ENCODE measurements around the gene SLC7A6. TPM values are rescaled to one million over a fixed set of nuclear protein-coding genes. Genes with fewer than 3 reads are reported as not detected.

Gene SLC7A6
- polyA plus RNA-seq, 2 of the 4 experiments (the other 2 are of a cell fraction) = 31.1 to 32.9 TPM

GRCh38 chr16:68236137-68236825 lies 28.0 kb upstream of the SLC7A6 start:
- WGBS (ENCODE audit: missing lambda C conversion rate) = 96% methylated on average over 30 of the region's 45 CpGs
- H3K9me3 ChIP-seq = no peaks in the 10 kb centered on the region
- CTCF ChIA-PET = interaction anchor here (2.9 kb wide), 1 partner anchor 93 kb away, joined by 11 read pairs; no protein-coding TSS in a partner anchor
- H3K4me3 ChIP-seq = no peak overlapping the region
- no peak for DNase-seq (ENCODE audit: low read depth in 1 of 2, low spot score in 1 of 2)
- no peak for ATAC-seq
- H3K4me2 ChIP-seq = peak overlapping the region; percentile 79; the same call in 2 of the 3 replicates
- FAIRE-seq = no peak
- peaks cover 15% of the 10 kb centered on the region for H3K4me1 ChIP-seq
- TF ChIP-seq RFX5 (IDR thresholded peaks at IDR 0.05) (no peak), ESRRA (IDR thresholded peaks at IDR 0.05; ENCODE audit: borderline replicate concordance, low read length) (no peak), CEBPB (IDR thresholded peaks at IDR 0.05) (no peak), TFCP2L1 (CRISPR knock-in tag; IDR thresholded peaks at IDR 0.05) (no peak), E2F6 (IDR thresholded peaks at IDR 0.05; ENCODE audit: borderline replicate concordance, low read depth) (no peak), HDAC2 (IDR thresholded peaks at IDR 0.05) (no peak), JUN (IDR thresholded peaks at IDR 0.05) (no peak), HMGXB4 (CRISPR knock-in tag; IDR thresholded peaks at IDR 0.05; ENCODE audit: borderline replicate concordance) (no peak), MAX (IDR thresholded peaks at IDR 0.05) (no peak), ZC3H11A (IDR thresholded peaks at IDR 0.05) (no peak), NR3C1 (IDR thresholded peaks at IDR 0.05) (no peak), BCL3 (IDR thresholded peaks at IDR 0.05) (no peak), PHF8 (IDR thresholded peaks at IDR 0.05; ENCODE audit: borderline replicate concordance, low read depth) (no peak), SREBF2 (IDR thresholded peaks at IDR 0.05) (no peak), RNF2 (IDR thresholded peaks at IDR 0.05; ENCODE audit: borderline replicate concordance, low read depth) (no peak), USF2 (IDR thresholded peaks at IDR 0.05) (no peak), CBX8 (IDR thresholded peaks at IDR 0.05) (no peak), HEYL (CRISPR knock-in tag; IDR thresholded peaks at IDR 0.05) (no peak), CHD4 (IDR thresholded peaks at IDR 0.05; ENCODE audit: borderline replicate concordance) (no peak), BHLHE40 (IDR thresholded peaks at IDR 0.05; ENCODE audit: low read depth, low read length) (no peak)
- H3K27ac ChIP-seq = peak overlapping the region; percentile 82 to 92; a peak in 5 of 6 replicates
- POLR2A ChIA-PET = interaction anchor here (0.5 to 1.8 kb wide), 3 partner anchors 10 to 37 kb away, joined by 4 to 29 read pairs (median 5); partner anchors contain the start of genes PLA2G15 and SLC7A6

GRCh38 chr16:68236826-68237242 lies 27.5 kb upstream of the SLC7A6 start:
- Histone ChIP-seq H3K4me2 (peak overlapping the region; percentile 79), H3K9me3 (no peaks in the 10 kb centered on the region), H3K4me1 (peaks cover 15% of the 10 kb centered on the region), H3K4me3 (peak overlapping the region; percentile 45), H3K27ac (peak overlapping the region; percentile 82 to 92)
- TF ChIP-seq GATA3 (IDR thresholded peaks at IDR 0.05; ENCODE audit: borderline replicate concordance) (no peak), ESRRA (IDR thresholded peaks at IDR 0.05; ENCODE audit: borderline replicate concordance, low read length) (no peak), ELK1 (IDR thresholded peaks at IDR 0.05; ENCODE audit: low read depth, low read length) (no peak)
- WGBS (ENCODE audit: missing lambda C conversion rate) = 87% methylated on average over 21 of the region's 21 CpGs
- no peak for DNase-seq (ENCODE audit: low read depth in 1 of 2, low spot score in 1 of 2)
- FAIRE-seq = no peak
- POLR2A ChIA-PET = interaction anchor here (0.5 to 1.8 kb wide), 11 partner anchors 9 to 284 kb away, joined by 3 to 29 read pairs (median 4); partner anchors contain the start of genes NFATC3, PLA2G15, PRMT7 and SLC7A6
- CTCF ChIA-PET = interaction anchor here (0.8 to 2.9 kb wide), 3 partner anchors 9 to 146 kb away, joined by 4 to 11 read pairs (median 5); no protein-coding TSS in a partner anchor
- ATAC-seq = no peak; a peak in 1 of 6 replicates
